Amniotic stem cell (primary cell): Measurements from ENCODE around the gene UCK2.

Experiments used
- DNase-seq: peaks from one replicate; lab custom pipeline; 2025; lab: John Stamatoyannopoulos, UW

Gene UCK2

DNA sequence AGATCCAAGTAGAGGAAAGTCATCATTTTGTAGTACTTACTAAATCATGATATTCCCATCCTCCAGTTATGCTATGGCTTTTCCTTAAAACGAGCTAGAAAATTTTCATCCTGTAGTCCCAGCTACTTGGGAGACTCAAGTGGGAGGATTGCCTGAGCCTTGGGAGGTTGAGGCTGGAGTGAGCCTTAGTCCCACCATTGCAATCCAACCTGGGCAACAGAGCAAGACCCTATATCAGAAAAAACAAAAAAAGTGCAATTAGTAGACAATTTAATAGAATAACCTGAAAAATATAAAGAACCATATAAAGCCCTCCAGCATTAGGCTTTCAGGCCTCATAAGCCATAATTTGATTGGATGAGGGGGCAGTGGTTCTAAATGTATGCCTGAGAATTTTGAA is 6.8 kb downstream of the UCK2 start:
- DNase-seq = no peak

DNA sequence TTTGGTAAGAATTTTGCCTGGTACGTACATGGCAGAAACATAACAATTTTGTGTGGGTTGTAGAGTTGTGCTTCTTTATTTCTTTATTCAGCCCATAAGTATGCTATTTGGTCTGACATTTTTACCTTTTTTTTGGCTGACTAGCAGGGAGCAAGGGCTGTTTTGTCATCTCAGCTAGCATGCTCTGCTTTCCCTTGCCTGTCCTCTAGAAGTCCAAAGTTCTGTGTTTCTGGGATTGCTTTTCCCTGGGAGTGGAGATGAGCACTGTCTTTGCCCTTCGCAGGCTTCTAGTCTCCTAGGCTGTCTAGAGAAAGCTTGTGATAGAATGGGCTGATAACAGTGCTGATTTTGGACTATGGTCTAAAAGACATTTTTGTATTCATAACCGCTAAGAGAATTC is 7.5 kb downstream of the UCK2 start:
- no peak for DNase-seq

- DNase-seq = no peak
Observed at GRCh38 chr1:165836664-165837482, 9.5 kb downstream of the UCK2 start.

DNA sequence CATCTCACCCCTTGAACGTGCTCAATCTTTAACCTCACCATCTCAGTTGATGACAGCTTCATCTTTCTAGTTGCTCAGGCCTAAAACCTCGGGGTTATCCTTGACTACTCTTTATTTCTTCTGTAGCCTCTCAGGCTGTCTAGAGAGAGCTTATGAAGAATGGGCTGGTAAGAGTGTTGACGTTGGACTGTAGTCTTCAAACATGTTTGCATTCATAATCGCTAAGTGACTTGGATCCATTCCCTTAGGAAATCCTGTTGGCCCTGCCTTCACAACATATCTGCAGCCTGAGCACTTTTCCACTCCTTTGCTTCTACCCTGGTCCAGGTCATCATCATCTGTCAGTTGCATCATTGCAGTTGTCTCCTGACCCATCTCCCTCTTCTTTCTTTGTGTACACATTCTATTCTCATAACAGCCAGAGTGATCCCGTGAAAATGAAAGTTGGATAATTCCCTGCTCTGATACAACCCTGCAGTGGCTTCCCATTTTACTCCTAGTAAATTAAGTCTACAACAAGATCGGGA is 10.5 kb downstream of the UCK2 start:
- DNase-seq = no peak

DNA sequence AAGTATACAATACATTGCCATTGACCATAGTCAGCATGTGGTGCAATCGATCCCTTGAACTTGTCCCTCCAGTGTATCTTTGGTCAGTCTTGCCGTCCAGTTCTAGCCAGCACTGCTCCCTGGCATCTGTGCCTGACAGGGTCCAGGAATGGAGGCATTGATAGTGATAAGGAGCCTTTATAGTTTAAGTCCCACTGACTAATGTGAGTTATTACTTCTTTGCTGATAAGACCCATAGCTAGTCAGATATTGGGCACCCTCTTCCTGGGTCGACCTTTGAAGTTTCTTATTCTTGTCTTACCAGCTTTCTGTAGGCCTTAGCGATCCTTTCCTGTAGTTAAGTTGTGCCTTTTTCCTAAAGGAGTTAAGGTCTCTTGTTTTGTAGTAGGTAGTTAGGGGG is 13.0 kb downstream of the UCK2 start:
- DNase-seq = no peak

DNA sequence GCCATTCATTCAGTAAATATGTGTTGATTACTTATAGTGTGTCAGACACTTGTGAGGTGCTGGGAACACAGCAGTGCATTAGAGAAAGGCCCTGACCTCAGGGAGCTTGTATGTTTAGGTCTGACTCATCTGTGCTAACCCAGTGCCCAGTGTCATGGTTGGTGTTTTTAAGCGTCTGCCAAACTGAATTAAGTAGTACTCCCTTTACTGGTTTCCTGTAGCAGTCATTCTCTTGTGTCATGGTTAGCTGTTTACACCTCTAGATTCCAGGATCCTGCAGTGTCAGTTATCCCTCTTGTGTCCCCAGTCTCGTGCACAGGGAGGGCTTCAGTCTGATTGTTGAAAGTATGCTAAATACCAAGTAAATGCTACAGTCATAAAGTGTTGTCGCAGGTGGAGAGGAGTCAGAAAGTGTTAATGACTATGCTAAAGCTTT is 14.2 kb downstream of the UCK2 start:
- no peak for DNase-seq

GRCh38 chr1:165842023-165842670 is 14.7 kb downstream of the UCK2 start:
- DNase-seq = no peak

GRCh38 chr1:165842671-165843129 is 15.3 kb downstream of the UCK2 start:
- no peak for DNase-seq

- DNase-seq = no peak
Observed at GRCh38 chr1:165843304-165843703, 15.9 kb downstream of the UCK2 start.

GRCh38 chr1:165844114-165844798 is 16.8 kb downstream of the UCK2 start:
- DNase-seq = no peak

- no peak for DNase-seq
Observed at GRCh38 chr1:165844933-165845332, 17.5 kb downstream of the UCK2 start.

DNA sequence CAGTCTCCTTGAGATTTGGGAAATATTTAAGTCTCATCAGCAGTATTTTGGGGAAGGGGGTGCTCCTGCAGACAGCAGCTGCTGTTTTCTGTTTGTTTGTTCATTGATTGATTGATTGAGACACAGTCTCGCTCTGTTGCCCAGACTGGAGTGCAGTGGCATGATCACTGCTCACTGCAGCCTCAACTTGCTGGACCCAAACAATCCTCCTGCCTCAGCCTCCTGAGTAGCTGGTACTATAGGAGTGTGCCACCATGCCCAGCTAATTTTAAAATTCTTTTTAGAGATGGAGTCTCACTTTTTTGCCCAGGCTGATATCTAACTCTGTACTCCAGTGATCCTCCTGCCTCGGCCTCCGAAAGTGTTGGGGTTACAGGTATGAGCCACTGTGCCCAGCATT is 18.2 kb downstream of the UCK2 start:
- no peak for DNase-seq

DNA sequence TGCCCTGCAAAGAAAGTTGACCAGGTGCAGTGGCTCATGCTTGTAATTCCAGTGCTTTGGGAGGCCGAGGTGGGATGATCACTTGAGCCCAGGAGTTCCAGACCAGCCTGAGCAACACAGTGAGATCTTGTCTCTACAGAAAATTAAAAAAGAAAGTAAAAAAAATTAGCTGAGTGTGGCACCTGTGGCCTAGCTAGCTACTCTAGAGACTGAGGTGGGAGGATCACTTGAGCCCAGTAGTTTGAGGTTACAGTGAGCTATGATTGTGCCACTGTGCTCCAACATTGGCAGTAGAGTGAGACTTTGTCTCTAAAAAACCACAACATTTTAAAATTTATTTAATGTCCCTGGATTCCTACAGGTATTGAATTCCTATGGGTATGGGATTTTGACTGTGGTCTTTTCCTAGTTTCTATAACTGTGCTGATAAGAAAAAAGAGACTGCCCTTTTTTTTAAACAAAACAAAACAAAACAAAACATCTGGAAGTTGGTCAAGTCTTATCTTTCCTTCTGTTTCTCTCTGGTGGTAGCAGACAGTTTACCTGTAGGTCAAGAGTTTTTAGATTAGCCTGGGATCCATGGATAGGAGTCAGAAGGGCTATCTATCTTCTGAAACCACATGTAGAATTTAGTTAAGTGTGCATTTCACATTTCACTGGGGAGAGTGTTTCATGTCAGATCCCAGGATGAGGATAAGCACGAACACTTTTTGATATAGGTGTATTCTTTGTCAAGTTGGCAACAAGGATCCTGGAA is 18.8 kb downstream of the UCK2 start:
- DNase-seq = no peak

DNA sequence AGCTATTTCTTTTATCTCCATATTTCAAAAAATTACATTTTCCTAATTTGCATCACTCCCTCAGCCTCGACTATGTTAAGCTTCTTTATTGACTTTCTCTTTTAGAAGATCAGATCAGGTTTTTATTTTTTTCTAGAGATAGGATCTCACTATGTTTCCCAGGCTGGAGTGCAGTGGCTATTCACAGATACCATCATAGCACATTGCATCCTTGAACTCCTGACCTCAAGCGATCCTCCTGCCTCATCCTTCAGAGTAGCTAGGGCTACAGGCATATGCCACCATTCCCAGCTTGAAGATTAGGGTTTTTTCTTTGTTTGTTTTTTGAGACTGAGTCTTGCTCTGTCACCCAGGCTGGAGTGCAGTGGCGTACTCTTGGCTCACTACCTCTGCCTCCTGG is 20.1 kb downstream of the UCK2 start:
- DNase-seq = no peak

- no peak for DNase-seq
Observed at GRCh38 chr1:165849353-165850133, 22.1 kb downstream of the UCK2 start.

DNA sequence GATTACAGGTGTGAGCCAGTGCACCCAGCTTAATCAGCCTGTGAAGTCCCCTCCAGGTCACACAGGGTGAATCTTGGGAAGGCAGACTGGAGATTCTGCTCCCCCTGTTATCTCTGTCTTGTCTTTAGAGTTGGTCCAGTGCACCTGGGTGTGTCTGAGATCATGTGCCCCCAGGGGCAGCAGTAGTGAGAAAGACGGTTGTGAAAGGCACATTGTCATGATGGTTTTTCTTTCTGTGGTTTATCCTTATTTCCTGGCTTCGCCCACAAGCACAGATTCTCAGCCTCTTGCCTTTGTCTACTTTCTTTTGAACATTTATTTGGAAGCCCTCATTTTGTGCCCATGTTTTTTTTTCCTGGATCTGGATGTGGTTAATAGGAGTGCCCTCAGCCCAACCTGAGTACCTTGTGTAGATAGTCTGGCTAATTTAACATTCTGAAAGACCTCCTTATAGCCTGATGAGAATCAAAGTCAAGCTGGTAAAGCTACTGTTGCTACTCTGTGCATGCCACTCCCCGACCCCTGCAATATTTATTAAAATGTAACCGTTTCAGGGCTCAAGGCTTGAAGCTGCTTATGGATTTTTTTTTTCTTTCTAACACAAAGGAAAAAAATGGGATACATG is 23.7 kb downstream of the UCK2 start:
- no peak for DNase-seq

GRCh38 chr1:165852871-165853270 is 25.5 kb downstream of the UCK2 start:
- no peak for DNase-seq

DNA sequence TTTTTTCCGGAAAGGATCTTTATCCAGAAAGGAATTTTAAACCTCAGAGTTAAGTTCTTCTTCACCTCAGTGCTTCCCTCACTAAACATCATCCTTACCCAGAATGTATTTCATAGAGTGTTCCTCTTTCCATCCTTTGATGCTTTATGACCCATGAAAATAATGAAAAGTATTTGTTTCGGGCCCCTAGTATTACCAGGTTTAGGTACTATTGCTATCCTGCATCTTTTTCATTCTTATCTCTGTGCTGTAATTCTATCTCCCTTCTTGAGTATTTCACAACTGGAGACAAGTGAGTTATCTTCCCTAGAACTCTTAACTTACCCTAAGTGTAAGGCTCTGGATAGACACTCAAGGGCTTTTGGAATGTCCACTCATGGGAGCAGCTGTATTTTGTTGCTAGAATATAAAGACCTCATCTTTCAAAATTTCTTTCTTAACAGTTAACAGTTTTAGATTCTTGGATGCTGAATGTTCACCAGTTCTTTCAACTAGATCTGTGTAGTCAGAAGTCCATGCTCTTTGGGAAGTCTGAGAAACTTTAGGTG is 26.2 kb downstream of the UCK2 start:
- DNase-seq = no peak

DNA sequence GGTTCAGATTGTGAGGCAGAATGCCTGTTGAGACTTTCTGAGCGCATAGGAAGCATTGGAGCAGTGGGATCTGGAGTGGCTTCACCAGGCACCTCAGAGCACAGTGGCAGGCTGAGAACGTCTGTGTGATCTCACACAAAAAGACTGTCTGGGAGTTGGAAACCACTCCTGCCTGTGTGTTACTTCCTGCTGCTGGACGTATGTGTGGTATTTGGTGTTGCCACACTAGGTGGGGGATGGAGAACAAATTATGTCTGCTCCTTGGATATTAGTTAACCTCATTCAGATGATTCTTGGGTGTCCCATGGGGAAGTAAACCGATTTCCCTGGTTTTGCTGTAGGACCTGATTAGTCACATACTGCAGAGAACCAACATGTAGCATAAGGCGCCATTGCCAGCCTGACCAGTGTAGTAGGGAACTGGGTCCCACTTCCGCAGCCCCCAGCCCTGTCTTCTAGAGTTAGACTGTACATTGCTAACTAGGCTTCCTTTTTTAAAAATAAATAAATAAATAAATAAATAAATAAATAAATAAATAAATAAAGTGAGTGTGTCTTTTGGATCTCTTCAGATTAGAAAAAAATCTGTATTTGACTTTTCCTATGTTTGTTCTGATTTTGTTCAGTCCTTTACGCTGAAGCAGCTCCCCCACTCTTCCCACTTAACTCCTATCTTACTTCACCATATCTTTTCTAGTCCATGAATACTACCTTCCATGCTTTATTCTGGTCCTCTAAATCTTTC is 26.9 kb downstream of the UCK2 start:
- no peak for DNase-seq
